DMS79 (cell line): Measurements from ENCODE around the gene ZSCAN5A.
"Not testable (repeated sequence)": the region's sequence is repeated elsewhere in the genome, so short reads cannot be mapped to it uniquely, and the experiment has no call there.

Source experiments
- DNase-seq: peaks from one replicate; lab custom pipeline; 2025; lab: John Stamatoyannopoulos, UW

ZSCAN5A gene

DNA sequence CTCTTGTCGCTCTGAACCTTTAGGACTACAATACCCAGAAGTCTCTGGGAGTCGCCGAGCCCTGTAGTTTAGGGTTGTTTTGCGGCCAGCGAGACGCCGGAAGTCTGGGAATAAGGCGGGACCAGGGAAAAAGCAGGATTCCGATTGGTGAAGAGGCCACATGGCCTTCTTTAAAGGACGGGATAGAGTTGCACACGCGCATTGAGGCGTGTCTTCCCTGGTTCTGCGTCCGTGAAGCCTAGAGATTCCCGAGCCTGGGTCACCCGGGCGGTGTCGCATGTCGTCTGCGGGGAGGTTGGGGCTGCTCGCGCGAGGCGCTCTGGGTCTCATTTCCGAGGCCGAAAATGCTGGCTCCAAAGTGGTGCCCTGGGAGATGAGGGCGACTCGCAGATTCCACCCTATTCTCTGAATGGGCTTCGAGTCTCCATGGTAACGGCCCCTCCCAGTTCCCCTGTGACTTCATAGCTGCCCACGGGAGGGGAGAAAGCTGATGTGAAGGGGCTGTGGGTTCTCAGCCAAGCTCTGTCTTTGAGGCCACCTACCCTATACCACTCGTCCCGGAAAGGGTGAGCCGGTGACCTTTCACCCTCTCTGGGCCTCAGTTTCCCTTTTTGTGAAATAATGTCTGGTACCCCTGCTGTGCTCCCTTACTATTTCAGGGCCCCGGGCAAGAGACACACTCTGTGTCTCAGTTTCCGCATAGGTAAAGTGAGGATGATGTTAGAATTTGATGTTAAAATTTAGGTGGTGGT, 614 bp upstream of the ZSCAN5A start:
- peak; percentile 96 for DNase-seq

GRCh38 chr19:56314018-56314380, 640 bp downstream of the ZSCAN5A start:
- DNase-seq = no peak

DNA sequence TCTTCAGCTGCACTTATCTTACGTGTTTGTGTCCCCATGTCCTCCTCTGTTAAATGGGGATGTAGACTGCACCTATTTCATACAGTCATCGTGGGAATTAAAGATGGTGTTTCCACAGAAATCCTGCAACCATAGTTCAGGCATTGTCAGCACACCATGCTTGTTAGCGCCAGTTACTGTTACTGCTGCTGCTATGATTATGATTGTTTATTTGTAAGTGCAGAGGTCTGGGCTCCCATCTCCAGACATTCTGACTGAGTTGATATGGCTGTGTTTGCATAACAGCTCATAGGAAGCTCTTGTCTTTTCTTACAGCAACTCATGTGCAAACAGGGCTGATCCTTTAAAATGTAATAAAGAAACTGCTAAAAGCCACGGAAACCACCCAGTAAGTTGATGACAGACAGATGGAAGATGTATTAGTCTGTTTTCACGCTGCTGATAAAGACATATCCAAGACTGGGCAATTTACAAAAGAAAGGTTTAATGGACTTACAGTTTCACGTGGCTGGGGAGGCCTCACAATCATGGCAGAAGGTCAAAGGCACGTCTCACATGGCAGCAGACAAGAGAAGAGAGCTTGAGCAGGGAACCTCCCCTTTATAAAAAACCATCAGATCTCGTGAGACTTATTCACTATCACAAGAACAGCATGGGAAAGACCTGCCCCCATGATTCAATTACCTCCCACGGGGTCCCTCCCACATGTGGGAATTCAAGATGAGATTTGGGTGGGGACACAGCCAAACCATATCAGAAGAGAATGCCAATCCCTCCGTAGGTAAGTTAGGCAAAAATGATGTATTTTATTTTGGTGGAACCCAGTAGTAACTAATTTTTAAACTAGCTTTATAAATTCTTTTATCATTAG, 1.6 kb downstream of the ZSCAN5A start:
- no peak for DNase-seq

DNA sequence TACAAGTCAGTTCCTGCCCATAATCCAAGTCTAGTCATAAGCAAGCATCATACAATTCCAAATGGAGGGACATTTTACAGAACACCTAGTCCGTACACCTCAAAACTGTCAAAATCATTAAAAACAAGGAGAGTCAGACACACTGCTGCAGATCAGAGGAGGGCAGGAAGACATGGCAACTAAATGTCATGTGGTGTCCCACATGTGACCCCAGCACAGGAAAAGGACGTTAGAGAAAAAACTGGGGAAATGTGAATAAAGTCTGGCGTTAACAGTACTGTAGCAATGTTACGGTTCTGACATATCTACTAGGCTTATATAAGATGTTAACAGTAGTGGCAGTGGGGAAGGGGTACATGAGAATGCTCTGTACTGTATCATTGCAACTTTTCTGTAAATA, 2.3 kb downstream of the ZSCAN5A start:
- DNase-seq = no peak

DNA sequence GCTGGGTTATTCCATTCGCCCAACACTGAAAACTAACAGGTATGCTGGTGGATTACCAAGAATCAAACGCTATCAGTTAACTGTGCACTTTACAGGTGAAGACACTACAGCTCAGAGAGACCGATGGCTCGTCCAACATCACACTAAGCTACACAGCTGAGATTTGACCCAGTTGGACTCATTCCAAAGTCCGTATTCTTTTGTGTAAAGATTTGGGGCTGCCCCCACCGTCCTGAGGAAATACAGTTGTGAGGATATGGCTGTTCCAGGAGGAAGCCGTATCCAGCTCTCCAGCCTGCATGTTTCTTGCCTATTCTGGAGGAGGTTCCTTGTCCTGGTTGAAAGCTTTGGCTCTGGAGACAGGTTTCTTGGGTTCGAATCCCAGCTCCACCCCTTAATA, 4.2 kb downstream of the ZSCAN5A start:
- no peak for DNase-seq

DNA sequence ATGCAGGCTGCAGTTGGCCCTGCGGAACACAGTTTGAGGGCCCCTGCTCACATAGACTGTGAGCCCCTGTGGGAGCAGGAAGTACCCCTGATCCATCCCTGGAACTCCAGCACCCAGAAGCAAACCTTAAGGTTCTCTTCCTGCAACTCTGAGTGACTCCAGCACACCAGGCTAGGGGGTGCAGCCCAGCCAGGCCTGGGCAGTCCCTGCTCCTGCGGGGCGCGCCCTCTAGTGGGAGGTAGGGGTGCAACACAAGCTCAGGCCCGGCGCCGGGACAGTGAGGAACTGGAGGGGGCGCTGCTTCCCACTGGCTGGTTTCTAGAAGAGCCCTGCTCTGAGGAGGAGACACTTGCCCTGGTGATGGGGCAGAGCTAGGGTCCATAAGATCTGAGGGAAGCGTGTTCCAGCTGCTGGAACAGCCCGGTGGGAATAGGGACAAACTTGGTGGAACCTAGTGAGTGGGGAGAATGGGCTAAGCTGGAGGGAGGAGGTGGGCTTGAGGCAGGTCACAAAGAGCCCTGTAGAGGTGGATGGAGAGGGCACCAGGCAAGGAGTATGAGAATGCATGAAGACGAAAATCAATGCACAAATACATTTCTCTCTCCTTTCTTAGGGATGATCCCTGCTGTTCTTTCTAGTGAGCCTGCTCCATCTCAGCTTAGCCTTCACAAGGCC, 5.0 kb downstream of the ZSCAN5A start:
- no peak for DNase-seq

DNA sequence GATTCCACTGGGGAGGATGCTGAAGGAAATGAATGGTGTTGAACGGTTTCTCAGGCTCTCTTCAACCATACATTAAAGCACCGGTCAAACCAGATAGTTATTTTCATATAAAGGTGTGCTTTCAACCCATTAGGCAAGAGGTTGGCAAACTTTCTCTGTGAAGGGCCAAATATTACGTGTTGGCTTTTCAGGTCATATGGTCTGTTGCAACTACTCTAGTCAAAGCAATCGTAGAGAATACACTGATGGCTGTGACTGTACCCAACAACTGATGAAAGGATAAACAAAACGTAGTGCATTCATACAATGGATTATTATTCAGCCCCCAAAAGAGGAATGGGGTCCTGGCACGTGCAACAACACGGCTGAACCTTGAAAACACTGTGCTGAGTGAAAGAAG, 5.8 kb downstream of the ZSCAN5A start:
- no peak for DNase-seq

GRCh38 chr19:56307062-56307461, 7.6 kb downstream of the ZSCAN5A start:
- DNase-seq = not testable (repeated sequence)

DNA sequence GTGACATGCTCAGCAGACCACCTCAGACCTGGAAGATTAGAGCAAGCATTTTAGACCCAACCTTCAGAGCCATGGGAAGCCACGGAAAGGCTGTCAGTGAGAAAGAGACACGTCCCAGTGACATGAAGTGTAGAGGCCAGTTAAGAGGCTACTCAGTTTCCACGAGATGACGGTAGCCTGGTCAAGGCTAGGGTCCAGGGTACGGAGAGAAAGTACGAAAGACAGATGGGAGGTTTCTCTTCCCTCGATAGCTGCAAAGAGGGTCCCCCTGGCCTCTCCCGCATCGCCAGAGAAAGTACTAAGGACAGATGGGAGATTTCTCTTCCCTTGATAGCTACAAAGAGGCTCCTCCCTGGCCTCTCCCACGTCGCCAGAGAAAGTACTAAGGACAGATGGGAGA, 8.6 kb downstream of the ZSCAN5A start:
- no peak for DNase-seq

DNA sequence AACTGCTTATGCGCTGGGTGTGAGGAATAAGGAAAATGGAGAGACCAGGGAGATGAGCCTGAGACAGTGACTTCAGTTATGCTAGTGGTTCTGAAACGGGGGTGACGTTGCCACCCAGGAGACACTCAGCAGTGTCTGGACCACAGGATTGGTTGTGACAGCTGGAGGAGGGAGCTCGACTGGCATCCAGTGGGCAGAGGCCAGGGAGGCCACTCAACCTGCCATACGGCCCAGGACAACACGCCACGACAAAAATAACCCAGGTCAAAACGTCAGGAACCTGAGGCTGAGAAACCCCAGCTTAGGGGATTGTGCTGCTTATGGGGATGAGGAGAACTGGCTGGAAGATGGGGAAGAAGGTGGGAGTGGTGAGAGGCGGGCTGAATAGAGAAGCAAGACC, 10.4 kb downstream of the ZSCAN5A start:
- no peak for DNase-seq

DNA sequence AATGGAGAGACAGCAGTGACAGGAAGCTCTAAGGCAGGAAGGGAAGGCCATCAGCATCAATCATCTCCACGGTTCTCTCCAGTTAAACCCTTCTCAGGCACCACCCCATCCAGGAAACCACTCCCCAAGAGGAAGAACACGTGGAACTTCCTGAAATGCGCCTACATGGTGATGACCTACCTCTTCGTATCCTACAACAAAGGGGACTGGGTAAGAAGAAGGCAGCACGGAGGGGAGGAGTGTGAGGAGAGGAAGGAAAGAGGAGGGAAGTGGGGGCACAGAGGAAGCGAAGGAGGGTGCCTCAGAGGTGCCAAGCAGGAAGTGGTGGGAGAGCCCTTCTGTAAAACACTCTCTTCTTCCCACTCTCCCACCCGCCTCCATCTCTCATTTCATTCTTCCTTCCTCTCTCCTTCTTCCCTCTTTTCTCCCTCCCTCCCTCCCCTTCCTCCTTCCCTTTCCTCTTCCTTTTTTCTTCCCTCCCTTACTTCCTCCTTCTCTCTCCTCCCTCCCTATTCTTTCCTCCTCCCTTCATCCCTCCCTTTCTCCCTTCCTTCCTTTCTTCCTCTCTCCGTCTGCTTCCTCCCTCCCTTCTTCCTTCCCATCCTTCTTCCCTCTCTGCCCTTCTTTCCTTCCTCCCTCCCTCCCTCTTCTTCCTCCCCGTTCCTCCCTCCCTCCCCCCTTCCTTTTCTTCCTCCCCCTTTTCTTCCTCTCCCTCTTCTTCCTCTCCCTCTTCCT, 12.6 kb downstream of the ZSCAN5A start:
- DNase-seq = no peak

- DNase-seq = no peak
Measured at GRCh38 chr19:56301155-56301554, 13.5 kb downstream of the ZSCAN5A start.

DNA sequence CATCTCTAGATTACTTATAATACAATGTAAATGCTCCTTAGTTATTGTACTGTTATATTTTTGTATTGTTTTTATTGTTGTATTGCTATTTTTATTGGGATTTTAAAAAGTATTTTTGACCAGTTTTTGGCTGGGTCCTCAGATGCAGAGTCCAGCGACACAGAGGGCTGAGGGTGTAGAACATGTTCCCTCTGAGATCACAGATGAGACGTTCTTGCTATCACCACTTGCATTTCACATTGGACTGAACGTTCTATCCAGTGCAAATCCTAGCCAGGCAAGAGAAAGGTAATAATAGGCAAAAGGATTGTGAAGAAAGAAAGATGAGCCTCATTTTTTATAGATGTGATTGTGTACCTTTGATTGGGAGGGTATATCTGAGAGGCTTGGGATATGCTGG, 15.0 kb downstream of the ZSCAN5A start:
- DNase-seq = no peak

DNA sequence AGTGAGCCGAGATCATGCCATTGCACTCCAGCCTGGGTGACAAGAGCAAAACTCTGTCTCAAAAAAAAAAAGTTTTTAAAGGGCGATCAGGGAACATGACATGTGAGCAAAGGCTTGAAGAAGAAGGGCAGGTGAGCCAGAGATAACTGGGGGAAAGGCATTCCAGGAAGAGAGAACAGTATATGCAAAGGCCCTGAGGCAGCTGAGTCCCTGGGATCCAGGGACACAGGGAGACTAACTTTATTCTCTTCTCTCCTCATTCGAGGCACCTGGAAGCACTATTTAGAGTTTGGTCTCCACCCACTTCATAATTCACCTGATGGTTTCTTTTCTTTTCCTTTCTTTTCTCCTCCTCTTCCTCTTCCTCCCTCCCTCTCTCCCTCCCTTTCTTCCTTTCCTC, 17.6 kb downstream of the ZSCAN5A start:
- no peak for DNase-seq

DNA sequence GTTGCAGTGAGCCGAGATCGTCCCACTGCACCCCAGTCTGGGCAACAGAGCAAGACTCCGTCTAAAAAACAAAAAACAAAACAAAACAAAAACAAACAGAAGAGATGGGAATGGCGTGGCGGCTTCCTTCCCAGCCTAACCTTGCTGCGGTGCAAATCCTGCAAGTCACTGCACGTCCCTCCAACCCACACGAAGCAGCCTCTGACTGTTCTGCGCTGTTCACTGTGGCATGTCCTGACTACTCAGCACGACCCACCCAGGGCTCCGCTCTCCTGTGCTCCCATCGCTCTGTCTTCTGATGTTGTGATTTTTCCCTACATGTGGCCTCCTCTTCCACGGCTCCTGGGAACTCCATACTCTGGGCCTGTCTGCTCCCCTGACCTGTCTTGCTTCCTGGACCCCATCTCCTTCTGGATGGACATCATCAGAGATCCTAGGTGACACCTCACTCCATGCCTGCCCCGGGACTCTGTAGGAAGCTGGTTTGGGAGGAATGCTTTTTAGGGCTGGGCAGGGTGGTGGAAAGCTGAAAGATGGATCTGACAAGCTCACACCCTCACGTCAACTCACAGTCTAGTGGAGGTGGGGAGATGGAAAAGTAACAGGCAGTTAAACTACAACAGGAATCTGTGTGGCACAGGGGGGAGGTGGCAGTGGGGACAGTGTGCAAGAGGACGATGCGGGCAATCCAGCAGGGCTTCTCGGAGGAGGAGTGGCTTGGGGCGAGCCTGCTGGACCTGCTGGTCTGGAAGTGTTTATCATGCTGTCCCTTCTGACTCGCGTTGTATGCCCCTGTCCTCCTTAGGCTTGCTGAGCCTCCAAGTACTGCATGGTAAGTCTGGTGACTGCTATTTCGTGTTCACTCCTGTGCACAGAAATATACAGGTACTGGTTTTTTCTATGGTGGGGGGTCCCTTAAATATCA, 18.8 kb downstream of the ZSCAN5A start:
- no peak for DNase-seq

GRCh38 chr19:56294549-56294948, 20.1 kb downstream of the ZSCAN5A start:
- no peak for DNase-seq

- DNase-seq = no peak
Measured at GRCh38 chr19:56291867-56292266, 22.8 kb downstream of the ZSCAN5A start.

DNA sequence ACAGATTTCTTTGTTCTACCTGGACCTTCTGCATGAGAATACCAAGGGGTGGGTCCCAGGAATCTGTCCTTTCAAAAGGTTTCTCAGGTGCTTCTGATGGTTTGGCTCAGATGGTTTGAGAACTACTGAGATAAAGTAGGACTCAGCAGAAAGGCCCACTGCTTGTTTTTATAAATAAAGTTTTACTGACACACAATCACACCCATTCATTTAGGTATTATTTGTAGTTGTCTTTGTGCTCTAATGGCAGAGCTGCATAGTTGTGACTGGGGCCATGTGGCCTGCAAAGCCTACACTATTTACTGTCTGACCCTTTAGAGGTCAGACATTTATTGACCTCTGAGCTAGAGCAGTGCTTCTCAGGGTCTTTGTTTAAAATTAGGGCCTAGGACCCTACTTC, 24.5 kb downstream of the ZSCAN5A start:
- DNase-seq = no peak

DNA sequence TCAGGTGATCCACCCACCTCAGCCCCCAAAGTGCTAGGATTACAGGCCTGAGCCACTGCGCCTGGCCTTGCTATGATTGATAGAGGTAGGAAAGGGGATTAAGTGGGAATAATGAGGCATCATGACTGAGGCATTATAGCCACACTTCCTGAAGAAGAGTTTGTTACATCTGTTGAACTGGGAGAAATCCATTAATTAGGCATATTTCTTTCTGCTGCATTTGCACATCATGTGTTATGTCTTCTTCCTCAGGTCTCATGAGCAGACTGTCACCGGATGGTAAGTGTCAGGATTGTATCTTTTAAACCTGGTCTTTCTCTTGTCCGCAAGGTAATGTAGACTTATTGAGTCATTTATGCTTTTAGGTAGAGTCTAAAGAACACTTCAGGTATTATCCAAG, 29.9 kb downstream of the ZSCAN5A start:
- DNase-seq = no peak

- no peak for DNase-seq
Measured at GRCh38 chr19:56282809-56283208, 31.8 kb downstream of the ZSCAN5A start.

- DNase-seq = no peak
Measured at GRCh38 chr19:56273563-56274117, 41.0 kb downstream of the ZSCAN5A start.
